Measurements from ENCODE around the gene ERVK3-1. TPM values are rescaled to one million over a fixed set of nuclear protein-coding genes. Genes with fewer than 3 reads are reported as not detected.
"Not testable (repeated sequence)": the region's sequence is repeated elsewhere in the genome, so short reads cannot be mapped to it uniquely, and the experiment has no call there.

The ERVK3-1 gene, protein sequence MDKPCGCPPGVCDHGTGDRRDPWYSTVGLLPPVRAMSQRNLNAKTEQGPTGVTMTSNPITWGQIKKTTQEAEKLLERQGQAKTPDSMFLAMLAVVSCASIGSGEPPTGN
- 33.2 TPM for polyA plus RNA-seq (2013, experiment 1 of 2)
- 32.1 TPM for polyA plus RNA-seq (2013, experiment 2 of 2)

DNA sequence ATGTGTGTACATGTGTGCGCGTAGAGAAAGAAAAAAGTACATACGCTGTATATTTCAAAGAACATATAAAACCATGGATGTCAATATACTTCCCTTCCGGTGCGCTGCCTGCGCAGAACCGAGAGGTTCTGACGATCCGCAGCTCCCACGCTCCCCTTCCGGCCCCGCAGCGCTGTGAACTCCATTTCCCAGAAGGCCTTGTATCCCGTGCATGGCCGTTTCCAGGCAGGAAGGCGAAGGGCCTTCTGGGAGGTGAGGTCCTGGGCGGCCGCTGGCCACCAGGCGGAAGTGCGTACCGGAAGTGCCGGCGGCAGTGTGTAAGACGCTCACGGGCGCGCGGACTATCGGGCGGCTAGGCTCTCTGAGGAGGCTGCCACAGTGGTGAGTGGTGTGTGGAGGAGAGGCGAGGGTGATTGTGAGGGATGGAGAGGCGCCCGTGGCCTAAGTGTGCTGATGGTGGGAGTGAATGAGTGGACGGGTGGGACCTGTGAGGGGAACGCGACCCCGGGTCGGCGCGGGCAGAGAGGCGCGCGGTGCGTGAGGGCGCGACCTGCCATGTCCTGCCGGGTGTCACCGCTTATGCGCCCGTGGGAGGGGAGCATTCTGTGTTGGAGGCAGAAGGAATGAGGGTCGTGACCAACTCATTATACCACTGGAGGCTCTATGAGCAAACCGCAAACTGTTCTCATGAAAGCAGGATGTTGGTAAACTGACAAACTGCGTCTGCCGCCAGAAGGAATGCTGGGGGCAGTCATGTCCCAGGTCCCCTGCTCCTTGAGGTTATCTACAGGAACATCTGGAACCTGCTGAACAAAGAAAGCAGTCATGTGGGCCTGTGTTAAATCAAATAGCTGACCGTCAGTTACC, at the start of gene ERVK3-1:
TSS of gene ERVK3-1 (plus strand) at position 313 of the 867 bp plus-strand sequence. CDS start 6,792 bp downstream, outside the sequence.
- Histone ChIP-seq H3K4ac (ENCODE audit: low read length) (no peak within 1 kb of the TSS), H3K9ac (ENCODE audit: low read depth, low read length, poor library complexity) (peak within 1 kb of the TSS; percentile 97), H2BK120ac (ENCODE audit: low read depth, low read length) (no peak within 1 kb of the TSS), H4K91ac (ENCODE audit: low read depth, low read length, poor library complexity) (no peak within 1 kb of the TSS), H3K23ac (ENCODE audit: low read depth, low read length, poor library complexity) (peak within 1 kb of the TSS; percentile 70), H3K4me2 (ENCODE audit: insufficient read depth, low read length, poor library complexity, severe bottlenecking) (peak within 1 kb of the TSS; percentile 75), H3K27ac (replicated peaks; ENCODE audit: low read length) (no peak within 1 kb of the TSS), H3K9me3 (replicated peaks in 1 of 2; ENCODE audit: control insufficient read depth in 2 of 2, insufficient read depth in 1 of 2, low read depth in 1 of 2, low read length in 2 of 2) (peaks cover 0 to 47% of the 10 kb centered on the region in 2 donors), H3K27me3 (ENCODE audit: control insufficient read depth in 3 of 3, insufficient read depth in 3 of 3, low read depth in 1 of 3, low read length in 3 of 3) (no peaks in the 10 kb centered on the region), H2AK5ac (ENCODE audit: low read depth, low read length) (no peak within 1 kb of the TSS), H3K14ac (ENCODE audit: low read length) (peak within 1 kb of the TSS; percentile 40), H4K8ac (ENCODE audit: low read depth, low read length) (no peak within 1 kb of the TSS), H2BK15ac (ENCODE audit: low read length) (no peak within 1 kb of the TSS), H2BK5ac (ENCODE audit: low read length) (peak within 1 kb of the TSS; percentile 30), H3K36me3 (replicated peaks in 1 of 2; ENCODE audit: control insufficient read depth in 2 of 2, insufficient read depth in 2 of 2, low read length in 2 of 2) (peaks cover 22 to 80% of the 10 kb centered on the region in 2 donors), H2AFZ (ENCODE audit: low read length) (peak within 1 kb of the TSS; percentile 93), H3K18ac (ENCODE audit: low read length) (peak within 1 kb of the TSS; percentile 83), H3K79me1 (ENCODE audit: low read depth, low read length) (peaks cover 8% of the 10 kb centered on the region), H3K4me3 (ENCODE audit: low read length in 2 of 2) (peak within 1 kb of the TSS; percentile 92), H3K4me1 (ENCODE audit: control insufficient read depth in 2 of 2, insufficient read depth in 1 of 2, low read depth in 1 of 2, low read length in 2 of 2) (peaks cover 4 to 5% of the 10 kb centered on the region in 2 donors), H2BK12ac (ENCODE audit: low read length) (no peak within 1 kb of the TSS)
- peak; percentile 90 for DNase-seq (ENCODE audit: low spot score)
- WGBS, 2 donors (ENCODE audit: extremely low coverage in 2 of 2, insufficient read length in 2 of 2, insufficient replicate concordance in 1 of 2): no CpG with 5 or more reads among the region's 55 CpGs

DNA sequence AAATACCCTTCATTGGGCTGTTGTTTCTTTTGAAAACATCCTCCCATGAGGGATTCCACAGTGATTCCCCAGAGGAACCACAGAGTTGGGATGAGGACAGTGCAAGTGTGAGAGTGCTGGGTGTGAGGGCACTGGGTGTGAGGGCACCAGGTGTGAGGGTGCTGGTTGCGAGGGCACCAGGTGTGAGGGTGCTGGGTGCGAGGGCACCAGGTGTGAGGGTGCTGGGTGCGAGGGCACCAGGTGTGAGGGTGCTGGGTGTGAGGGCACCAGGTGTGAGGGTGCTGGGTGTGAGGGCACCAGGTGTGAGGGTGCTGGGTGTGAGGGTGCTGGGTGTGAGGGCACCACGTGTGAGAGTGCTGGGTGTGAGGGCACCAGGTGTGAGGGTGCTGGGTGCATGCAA, 46.9 kb upstream of the ERVK3-1 start:
- H4K8ac ChIP-seq (ENCODE audit: low read depth, low read length); H2BK5ac ChIP-seq (ENCODE audit: low read length); H2BK120ac ChIP-seq (ENCODE audit: low read depth, low read length); H2AK5ac ChIP-seq (ENCODE audit: low read depth, low read length); H2BK15ac ChIP-seq (ENCODE audit: low read length); H2AFZ ChIP-seq (ENCODE audit: low read length); H3K4me2 ChIP-seq (ENCODE audit: insufficient read depth, low read length, poor library complexity, severe bottlenecking); H3K4me1 ChIP-seq (ENCODE audit: control insufficient read depth in 2 of 2, insufficient read depth in 1 of 2, low read depth in 1 of 2, low read length in 2 of 2); DNase-seq (ENCODE audit: low spot score); H3K79me1 ChIP-seq (ENCODE audit: low read depth, low read length); H3K27me3 ChIP-seq (ENCODE audit: control insufficient read depth in 3 of 3, insufficient read depth in 3 of 3, low read depth in 1 of 3, low read length in 3 of 3); H3K14ac ChIP-seq (ENCODE audit: low read length); H4K91ac ChIP-seq (ENCODE audit: low read depth, low read length, poor library complexity); H3K4ac ChIP-seq (ENCODE audit: low read length); H3K27ac ChIP-seq (replicated peaks; ENCODE audit: low read length); H3K23ac ChIP-seq (ENCODE audit: low read depth, low read length, poor library complexity); H3K18ac ChIP-seq (ENCODE audit: low read length); H3K9ac ChIP-seq (ENCODE audit: low read depth, low read length, poor library complexity); H2BK12ac ChIP-seq (ENCODE audit: low read length): not testable (repeated sequence)
- Histone ChIP-seq H3K4me3 (ENCODE audit: low read length in 2 of 2) (peak overlapping the region in 1 of 2 donors; percentile 17), H3K36me3 (replicated peaks in 1 of 2; ENCODE audit: control insufficient read depth in 2 of 2, insufficient read depth in 2 of 2, low read length in 2 of 2) (peaks cover 77 to 96% of the 10 kb centered on the region in 2 donors), H3K9me3 (replicated peaks in 1 of 2; ENCODE audit: control insufficient read depth in 2 of 2, insufficient read depth in 1 of 2, low read depth in 1 of 2, low read length in 2 of 2) (peaks cover 77 to 98% of the 10 kb centered on the region in 2 donors)
- WGBS, 2 donors (ENCODE audit: extremely low coverage in 2 of 2, insufficient read length in 2 of 2, insufficient replicate concordance in 1 of 2): no CpG with 5 or more reads among the region's 4 CpGs

DNA sequence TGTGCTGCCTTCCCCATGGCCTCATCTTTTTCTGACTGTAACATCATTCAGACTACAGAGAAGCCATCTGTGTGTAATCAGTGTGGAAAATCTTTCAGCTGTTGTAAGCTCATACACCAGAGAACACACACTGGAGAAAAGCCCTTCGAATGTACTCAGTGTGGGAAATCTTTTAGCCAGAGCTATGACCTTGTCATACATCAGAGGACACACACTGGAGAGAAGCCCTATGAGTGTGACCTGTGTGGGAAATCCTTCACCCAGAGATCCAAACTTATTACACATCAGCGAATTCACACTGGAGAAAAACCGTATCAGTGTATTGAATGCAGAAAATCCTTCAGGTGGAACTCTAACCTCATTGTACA, 43.6 kb upstream of the ERVK3-1 start:
- no peak overlapping the region for H4K8ac ChIP-seq (ENCODE audit: low read depth, low read length)
- no peak overlapping the region for H3K4me3 ChIP-seq (ENCODE audit: low read length in 2 of 2)
- H3K79me1 ChIP-seq (ENCODE audit: low read depth, low read length): no peaks in the 10 kb centered on the region
- no peak overlapping the region for H3K9ac ChIP-seq (ENCODE audit: low read depth, low read length, poor library complexity)
- no peak overlapping the region for H2BK12ac ChIP-seq (ENCODE audit: low read length)
- no peak overlapping the region for H3K4me2 ChIP-seq (ENCODE audit: insufficient read depth, low read length, poor library complexity, severe bottlenecking)
- H2AFZ ChIP-seq (ENCODE audit: low read length): no peak overlapping the region
- no peak overlapping the region for H3K27ac ChIP-seq (replicated peaks; ENCODE audit: low read length)
- no peak overlapping the region for H3K18ac ChIP-seq (ENCODE audit: low read length)
- no peak overlapping the region for H3K23ac ChIP-seq (ENCODE audit: low read depth, low read length, poor library complexity)
- H3K14ac ChIP-seq (ENCODE audit: low read length): no peak overlapping the region
- DNase-seq (ENCODE audit: low spot score): no peak
- peaks cover 66 to 95% of the 10 kb centered on the region in 2 donors for H3K36me3 ChIP-seq (replicated peaks in 1 of 2; ENCODE audit: control insufficient read depth in 2 of 2, insufficient read depth in 2 of 2, low read length in 2 of 2)
- H2AK5ac ChIP-seq (ENCODE audit: low read depth, low read length): no peak overlapping the region
- no peak overlapping the region for H4K91ac ChIP-seq (ENCODE audit: low read depth, low read length, poor library complexity)
- H3K4ac ChIP-seq (ENCODE audit: low read length): no peak overlapping the region
- no peak overlapping the region for H2BK15ac ChIP-seq (ENCODE audit: low read length)
- no peak overlapping the region for H2BK5ac ChIP-seq (ENCODE audit: low read length)
- no CpG with 5 or more reads among the region's 3 CpGs for WGBS, 2 donors (ENCODE audit: extremely low coverage in 2 of 2, insufficient read length in 2 of 2, insufficient replicate concordance in 1 of 2)
- H3K9me3 ChIP-seq (replicated peaks in 1 of 2; ENCODE audit: control insufficient read depth in 2 of 2, insufficient read depth in 1 of 2, low read depth in 1 of 2, low read length in 2 of 2): peaks cover 77 to 100% of the 10 kb centered on the region in 2 donors
- no peaks in the 10 kb centered on the region for H3K4me1 ChIP-seq (ENCODE audit: control insufficient read depth in 2 of 2, insufficient read depth in 1 of 2, low read depth in 1 of 2, low read length in 2 of 2)
- H2BK120ac ChIP-seq (ENCODE audit: low read depth, low read length): no peak overlapping the region
- H3K27me3 ChIP-seq (ENCODE audit: control insufficient read depth in 3 of 3, insufficient read depth in 3 of 3, low read depth in 1 of 3, low read length in 3 of 3): no peaks in the 10 kb centered on the region

All from neuronal stem cell (in vitro differentiated cells).